Coronary artery (tissue), 2 donors: ENCODE results near the gene CDH3.

Source experiments
- DNase-seq: peaks from one replicate; pipeline ENCODE4 v3.0.0-alpha.2; 2017; ENCODE audit warnings: low spot score
- H3K27ac ChIP-seq, 2 donors: fragments of 200-600 bp; sonication (generic); one replicate each; pipeline ENCODE4 v1.5.1; 2016 to 2019
- H3K4me3 ChIP-seq: fragments of 200-600 bp; sonication (generic); 2 replicates; pipeline ENCODE4 v1.5.1; 2016; ENCODE audit warnings: mild to moderate bottlenecking, moderate library complexity
- TF ChIP-seq, protein P1 (sequence below): fragments of 200-600 bp; sonication (generic); IDR thresholded peaks from one replicate; pipeline ENCODE4 v1.5.1; 2019; ENCODE audit warnings: antibody characterized with exemption

The CDH3 gene

DNA sequence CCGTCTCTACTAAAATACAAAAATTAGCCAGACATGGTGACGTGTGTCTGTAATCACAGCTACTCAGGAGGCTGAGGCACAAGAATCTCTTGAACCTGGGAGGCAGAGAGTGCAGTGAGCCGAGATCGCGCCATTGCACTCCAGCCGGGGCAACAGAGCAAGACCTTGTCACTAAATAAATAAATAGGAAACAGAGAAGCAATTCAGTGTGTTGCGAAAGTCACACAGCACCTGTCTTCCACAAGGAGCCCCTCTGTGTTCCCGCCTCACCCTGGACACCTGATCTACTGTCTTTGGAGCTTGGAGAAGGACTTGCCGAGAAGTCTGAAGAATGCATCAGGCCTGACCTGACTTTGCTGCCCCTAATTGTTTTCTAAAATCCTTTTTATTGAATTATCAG lies 88.5 kb downstream of the CDH3 start:
- TF ChIP-seq, protein P1, sequence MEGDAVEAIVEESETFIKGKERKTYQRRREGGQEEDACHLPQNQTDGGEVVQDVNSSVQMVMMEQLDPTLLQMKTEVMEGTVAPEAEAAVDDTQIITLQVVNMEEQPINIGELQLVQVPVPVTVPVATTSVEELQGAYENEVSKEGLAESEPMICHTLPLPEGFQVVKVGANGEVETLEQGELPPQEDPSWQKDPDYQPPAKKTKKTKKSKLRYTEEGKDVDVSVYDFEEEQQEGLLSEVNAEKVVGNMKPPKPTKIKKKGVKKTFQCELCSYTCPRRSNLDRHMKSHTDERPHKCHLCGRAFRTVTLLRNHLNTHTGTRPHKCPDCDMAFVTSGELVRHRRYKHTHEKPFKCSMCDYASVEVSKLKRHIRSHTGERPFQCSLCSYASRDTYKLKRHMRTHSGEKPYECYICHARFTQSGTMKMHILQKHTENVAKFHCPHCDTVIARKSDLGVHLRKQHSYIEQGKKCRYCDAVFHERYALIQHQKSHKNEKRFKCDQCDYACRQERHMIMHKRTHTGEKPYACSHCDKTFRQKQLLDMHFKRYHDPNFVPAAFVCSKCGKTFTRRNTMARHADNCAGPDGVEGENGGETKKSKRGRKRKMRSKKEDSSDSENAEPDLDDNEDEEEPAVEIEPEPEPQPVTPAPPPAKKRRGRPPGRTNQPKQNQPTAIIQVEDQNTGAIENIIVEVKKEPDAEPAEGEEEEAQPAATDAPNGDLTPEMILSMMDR, result no peak
- no peak for DNase-seq
- Histone ChIP-seq H3K27ac (no peak overlapping the region), H3K4me3 (no peak overlapping the region)

DNA sequence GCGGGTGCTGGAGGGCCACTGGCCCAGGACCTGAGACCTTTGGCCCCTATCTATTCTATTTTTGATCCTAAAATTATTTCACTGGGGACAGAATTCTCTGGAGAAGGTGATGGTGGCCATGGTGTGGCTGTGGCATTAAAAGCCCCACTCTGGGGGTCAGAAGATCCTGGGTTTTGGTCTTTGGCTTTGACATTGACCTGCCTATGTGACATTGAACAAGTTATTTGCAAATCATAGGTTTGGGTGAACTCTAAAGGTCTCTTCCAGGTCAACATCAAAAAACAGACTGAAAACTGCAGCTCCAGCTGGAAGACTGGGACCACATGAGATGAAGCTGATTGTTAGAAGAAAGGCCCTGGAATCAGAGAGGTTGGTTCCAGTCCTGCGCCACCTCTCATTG lies 89.7 kb downstream of the CDH3 start:
- Histone ChIP-seq H3K27ac (no peak overlapping the region), H3K4me3 (no peak overlapping the region)
- DNase-seq, result no peak
- TF ChIP-seq, protein P1, result no peak

DNA sequence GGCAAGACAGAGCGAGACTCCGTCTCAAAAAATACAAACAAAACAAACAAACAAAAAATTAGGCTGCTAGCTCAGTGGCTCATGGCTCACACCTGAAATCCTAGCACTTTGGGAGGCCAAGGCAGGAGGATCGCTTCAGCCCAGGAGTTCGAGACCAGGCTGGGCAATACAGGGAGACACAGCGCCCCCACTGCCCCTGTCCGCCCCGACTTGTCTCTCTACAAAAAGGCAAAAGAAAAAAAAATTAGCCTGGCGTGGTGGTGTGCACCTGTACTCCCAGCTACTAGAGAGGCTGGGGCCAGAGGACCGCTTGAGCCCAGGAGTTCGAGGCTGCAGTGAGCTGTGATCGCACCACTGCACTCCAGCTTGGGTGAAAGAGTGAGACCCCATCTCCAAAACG lies 91.5 kb downstream of the CDH3 start:
- TF ChIP-seq, protein P1, result no peak
- no peak overlapping the region for H3K4me3 ChIP-seq
- DNase-seq, result no peak
- H3K27ac ChIP-seq, result no peak overlapping the region

DNA sequence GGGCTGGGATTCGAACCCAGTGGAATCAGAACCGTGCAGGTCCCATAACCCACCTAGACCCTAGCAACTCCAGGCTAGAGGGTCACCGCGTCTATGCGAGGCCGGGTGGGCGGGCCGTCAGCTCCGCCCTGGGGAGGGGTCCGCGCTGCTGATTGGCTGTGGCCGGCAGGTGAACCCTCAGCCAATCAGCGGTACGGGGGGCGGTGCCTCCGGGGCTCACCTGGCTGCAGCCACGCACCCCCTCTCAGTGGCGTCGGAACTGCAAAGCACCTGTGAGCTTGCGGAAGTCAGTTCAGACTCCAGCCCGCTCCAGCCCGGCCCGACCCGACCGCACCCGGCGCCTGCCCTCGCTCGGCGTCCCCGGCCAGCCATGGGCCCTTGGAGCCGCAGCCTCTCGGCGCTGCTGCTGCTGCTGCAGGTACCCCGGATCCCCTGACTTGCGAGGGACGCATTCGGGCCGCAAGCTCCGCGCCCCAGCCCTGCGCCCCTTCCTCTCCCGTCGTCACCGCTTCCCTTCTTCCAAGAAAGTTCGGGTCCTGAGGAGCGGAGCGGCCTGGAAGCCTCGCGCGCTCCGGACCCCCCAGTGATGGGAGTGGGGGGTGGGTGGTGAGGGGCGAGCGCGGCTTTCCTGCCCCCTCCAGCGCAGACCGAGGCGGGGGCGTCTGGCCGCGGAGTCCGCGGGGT lies 92.1 kb downstream of the CDH3 start, which contains the start of gene CDH1:
Gene CDH1, plus strand, starts transcription at position 247 of the 684 bp plus-strand sequence. Its CDS starts 124 bp downstream, at position 371.
- TF ChIP-seq, protein P1, result no peak
- no peak for DNase-seq
- no peak within 1 kb of the TSS for H3K27ac ChIP-seq
- peak within 1 kb of the TSS; percentile 59 for H3K4me3 ChIP-seq

DNA sequence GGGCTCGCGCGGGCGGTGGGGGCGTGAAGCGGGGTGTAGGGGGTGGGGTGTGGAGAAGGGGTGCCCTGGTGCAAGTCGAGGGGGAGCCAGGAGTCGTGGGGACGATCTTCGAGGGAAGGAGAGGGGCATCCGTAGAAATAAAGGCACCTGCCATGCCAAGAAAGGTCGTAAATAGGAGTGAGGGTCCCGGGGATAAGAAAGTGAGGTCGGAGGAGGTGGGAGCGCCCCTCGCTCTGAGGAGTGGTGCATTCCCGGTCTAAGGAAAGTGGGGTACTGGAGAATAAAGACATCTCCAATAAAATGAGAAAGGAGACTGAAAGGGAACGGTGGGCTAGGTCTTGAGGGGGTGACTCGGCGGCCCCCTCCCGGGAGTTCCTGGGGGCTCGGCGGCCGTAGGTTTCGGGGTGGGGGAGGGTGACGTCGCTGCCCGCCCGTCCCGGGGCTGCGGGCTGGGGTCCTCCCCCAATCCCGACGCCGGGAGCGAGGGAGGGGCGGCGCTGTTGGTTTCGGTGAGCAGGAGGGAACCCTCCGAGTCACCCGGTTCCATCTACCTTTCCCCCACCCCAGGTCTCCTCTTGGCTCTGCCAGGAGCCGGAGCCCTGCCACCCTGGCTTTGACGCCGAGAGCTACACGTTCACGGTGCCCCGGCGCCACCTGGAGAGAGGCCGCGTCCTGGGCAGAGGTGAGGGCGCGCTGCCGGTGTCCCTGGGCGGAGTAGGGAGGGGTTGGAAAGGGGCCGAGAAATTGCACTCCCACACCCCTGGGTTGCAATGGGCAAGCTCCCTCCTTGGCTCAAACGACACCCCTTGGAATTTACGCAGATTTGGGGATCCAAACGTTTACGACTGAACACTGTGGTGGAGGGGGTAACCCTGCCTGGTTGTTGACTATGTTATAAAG lies 92.9 kb downstream of the CDH3 start:
- TF ChIP-seq, protein P1, result no peak
- Histone ChIP-seq H3K4me3 (peak overlapping the region; percentile 59), H3K27ac (no peak overlapping the region)
- DNase-seq, result no peak

DNA sequence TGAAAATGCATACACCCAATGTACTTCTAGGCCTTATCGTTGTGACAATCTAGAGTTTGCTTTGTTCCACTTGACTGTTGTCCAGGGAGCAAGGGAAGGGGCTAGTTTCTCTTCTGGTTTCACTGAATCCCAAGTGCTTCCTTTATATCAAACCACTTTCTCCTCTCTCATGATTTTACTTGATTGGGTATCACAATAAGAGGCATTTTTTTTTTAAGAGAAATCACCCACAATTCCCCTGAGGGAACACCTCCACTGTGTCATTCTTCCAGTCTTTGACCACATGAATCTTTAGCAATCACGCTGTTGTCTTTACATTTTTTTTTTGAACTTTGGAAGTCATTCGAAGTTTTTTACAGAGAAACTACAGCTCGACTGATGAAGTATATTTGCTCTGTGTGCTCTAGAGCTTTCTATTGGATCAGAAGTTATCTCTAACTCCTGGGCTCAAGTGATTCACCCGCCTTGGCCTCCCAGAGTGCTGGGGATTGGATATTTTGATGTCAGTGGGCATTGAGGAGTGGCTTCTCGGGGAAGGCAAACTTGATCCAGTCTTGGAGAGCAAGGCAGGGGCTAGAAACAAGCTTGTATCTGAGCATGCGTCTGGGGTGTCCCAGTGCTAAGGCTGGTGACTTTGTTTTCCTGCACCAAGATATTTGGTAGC lies 95.0 kb downstream of the CDH3 start:
- TF ChIP-seq, protein P1, result no peak
- DNase-seq, result no peak
- Histone ChIP-seq H3K27ac (no peak overlapping the region), H3K4me3 (no peak overlapping the region)
